Right lobe of liver (tissue), 6 donors: ENCODE measurements around the gene ATOX1. TPM values are rescaled to one million over a fixed set of nuclear protein-coding genes. Genes with fewer than 3 reads are reported as not detected.

Experiments used
- ATAC-seq, 4 donors: fragments of 200-7000 bp; cut with Tn5 transposase; one replicate each; pipeline ENCODE4 v1.9.1; 2020; ENCODE audit warnings: mild to moderate bottlenecking in 4 of 4, moderate library complexity in 4 of 4
- DNase-seq, 3 donors: peaks; one replicate each; pipeline ENCODE4 v3.0.0-alpha.2; 2020
- H3K27ac ChIP-seq, 3 donors: fragments of 200-600 bp; one replicate each; pipeline ENCODE4 v1.8.0; 2022
- H3K27me3 ChIP-seq, 2 donors: fragments of 200-600 bp; one replicate each; pipeline ENCODE4 v1.8.0; 2022
- H3K36me3 ChIP-seq, 4 donors: fragments of 200-600 bp; sonication (generic) in 1 of 4; one replicate each; pipeline versions ENCODE4 v1.5.1 to v1.8.0; 2017 to 2022; ENCODE audit warnings: control low read depth in 1 of 4
- H3K4me1 ChIP-seq, 4 donors: fragments of 200-600 bp; sonication (generic) in 1 of 4; one replicate each; pipeline versions ENCODE4 v1.5.1 to v1.8.0; 2017 to 2022; ENCODE audit warnings: control low read depth in 1 of 4
- H3K4me3 ChIP-seq, 3 donors: fragments of 200-600 bp; one replicate each; pipeline ENCODE4 v1.8.0; 2022
- H3K9me3 ChIP-seq, 4 donors: fragments of 200-600 bp; sonication (generic) in 1 of 4; one replicate each; pipeline versions ENCODE4 v1.5.1 to v1.8.0; 2017 to 2022; ENCODE audit warnings: control low read depth in 1 of 4
- CTCF ChIP-seq, 4 donors: fragments of 200-600 bp in 3 of 4; fragments of 450-650 bp in 1 of 4; IDR thresholded peaks; one replicate each; pipeline versions ENCODE4 v1.5.1 to v1.8.0; 2016 to 2022; ENCODE audit warnings: antibody characterized with exemption in 4 of 4, mild to moderate bottlenecking in 2 of 4
- POLR2A ChIP-seq: fragments of 450-650 bp; IDR thresholded peaks from one replicate; pipeline ENCODE4 v1.6.1; 2017; ENCODE audit warnings: antibody characterized with exemption, mild to moderate bottlenecking
- WGBS: methylation state at CpG from one replicate; pipeline ENCODE4 v1.1.6; 2018; ENCODE audit warnings: low coverage, low lambda C conversion rate; ENCODE audit not compliant: insufficient coverage; ENCODE audit errors: missing lambda C conversion rate; 5-methylcytosine and 5-hydroxymethylcytosine counted together
- intact Hi-C, 2 donors: fragments of 100-400 bp; cut with DNase I; formaldehyde crosslinking; loops; one replicate each; pipeline versions ENCODE4 v1.11.2 to v1.14.1; 2022
- small RNA-seq, 2 experiments: library from RNA; depleted of rRNA; stranded (forward); fragments of <200 nt; gene quantifications; one replicate each; pipeline ENCODE3, GENCODE V24; 2016
- total RNA-seq, 6 experiments: library from RNA; depleted of rRNA in 2 of 6; stranded (reverse); fragments of >200 nt in 2 of 6; fragmentation: NEBNext Ultra II Directional in 3 of 6; extraction: Animal tissue kit (Norgen Biotek cat#: 25700) in 3 of 6; gene quantifications; one replicate each; pipeline versions ENCODE4 v1.1.0 to v1.2.4, GENCODE V29; 2016 to 2023
- donor health status: DM: no; HTN: yes; CAD: no.
- donor health status: DM: no; HTN: no; CAD: no.
- donor health status: DM: no; HTN: no; CAD: no.
- donor health status: DM: no; HTN: yes; CAD: no.
- donor health status: DM: no; HTN: yes; CAD: no.

ATOX1 gene
- total RNA-seq, 6 experiments from 2014 or later: 83.1 to 177 (median 96.7) TPM

GRCh38 chr5:151697452-151697851 lies 61.0 kb downstream of the ATOX1 start:
- Histone ChIP-seq H3K4me3 (no peak overlapping the region), H3K36me3 (no peaks in the 10 kb centered on the region), H3K4me1 (no peaks in the 10 kb centered on the region), H3K9me3 (no peaks in the 10 kb centered on the region), H3K27ac (no peak overlapping the region), H3K27me3 (no peaks in the 10 kb centered on the region)
- DNase-seq (no peak), ATAC-seq (no peak)
- no peak for TF ChIP-seq POLR2A
- no peak for TF ChIP-seq CTCF (IDR thresholded peaks at IDR 0.05)
- intact Hi-C loops: no loop called here
- WGBS: 82% methylated on average over 5 of the region's 8 CpGs

GRCh38 chr5:151696470-151697061 lies 61.9 kb downstream of the ATOX1 start:
- H3K27me3 ChIP-seq: no peaks in the 10 kb centered on the region
- intact Hi-C loops: no loop called here
- 100% methylated on average over 1 of the region's 20 CpGs for WGBS
- H3K36me3 ChIP-seq: no peaks in the 10 kb centered on the region
- TF ChIP-seq POLR2A (no peak), CTCF (IDR thresholded peaks at IDR 0.05) (no peak)
- H3K27ac ChIP-seq: peak overlapping the region in 2 of 3 donors; percentile 13 to 40
- no peak for DNase-seq
- ATAC-seq: peak in 3 of 4 donors; percentile 9 to 34 (median 25)
- H3K9me3 ChIP-seq: no peaks in the 10 kb centered on the region
- no peaks in the 10 kb centered on the region for H3K4me1 ChIP-seq
- no peak overlapping the region for H3K4me3 ChIP-seq

- Histone ChIP-seq H3K4me3 (no peak overlapping the region), H3K27me3 (no peaks in the 10 kb centered on the region), H3K36me3 (no peaks in the 10 kb centered on the region), H3K9me3 (no peaks in the 10 kb centered on the region), H3K27ac (no peak overlapping the region), H3K4me1 (no peaks in the 10 kb centered on the region)
- WGBS: 83% methylated on average over 1 of the region's 1 CpG
- intact Hi-C loops: no loop called here
- no peak for DNase-seq
- no peak for TF ChIP-seq CTCF (IDR thresholded peaks at IDR 0.05)
- no peak for ATAC-seq
Observed at GRCh38 chr5:151695464-151695863, 63.0 kb downstream of the ATOX1 start.

GRCh38 chr5:151694035-151694485 lies 64.4 kb downstream of the ATOX1 start:
- 71% methylated on average over 1 of the region's 3 CpGs for WGBS
- Histone ChIP-seq H3K36me3 (no peaks in the 10 kb centered on the region), H3K27me3 (no peaks in the 10 kb centered on the region), H3K4me3 (no peak overlapping the region), H3K4me1 (no peaks in the 10 kb centered on the region), H3K9me3 (no peaks in the 10 kb centered on the region), H3K27ac (no peak overlapping the region)
- no peak for ATAC-seq
- intact Hi-C loops: no loop called here
- no peak for TF ChIP-seq CTCF (IDR thresholded peaks at IDR 0.05)
- TF ChIP-seq POLR2A: no peak
- DNase-seq: no peak

Small RNA genes lying within 50 kb of the gene (small RNA-seq; reads per million reads assigned to genes)
- gene RN7SKP232: 0 reads per million in 2 experiments

Other genes with a start within 250 kb of the ATOX1 start
- not detected for gene FAT2, start 167.3 kb downstream of the ATOX1 start, total RNA-seq
- 100 to 1,000 TPM in 4 of 6 experiments, 10 to 100 TPM in 2; 62.2 to 277 (median 109) TPM for gene SPARC, start 71.7 kb downstream of the ATOX1 start, total RNA-seq
- 100 to 1,000 TPM in 2 of 6 experiments, 10 to 100 TPM in 4; 63.9 to 107 (median 94.5) TPM for gene G3BP1, start 13.3 kb upstream of the ATOX1 start, total RNA-seq
- gene GLRA1, start 166.2 kb upstream of the ATOX1 start, total RNA-seq: not detected